Bronchial epithelial cell (primary cell): ENCODE results near the gene OR56A1. TPM values are rescaled to one million over a fixed set of nuclear protein-coding genes. Genes with fewer than 3 reads are reported as not detected.

Experiments used
- DNase-seq: peaks from one replicate; pipeline ENCODE4 v3.0.0-alpha.2; 2010; ENCODE audit warnings: low read depth
- FAIRE-seq: peaks from 2 replicates; lab custom pipeline; 2011; peaks lifted over from hg19 to GRCh38; lab: Jason Lieb, UNC
- H3K27me3 ChIP-seq: 2 replicates; pipeline ENCODE4 v1.5.1; 2011; ENCODE audit warnings: low read length; ENCODE audit not compliant: control insufficient read depth, insufficient read depth
- H3K36me3 ChIP-seq: 2 replicates; pipeline ENCODE4 v1.5.1; 2011; ENCODE audit warnings: low read length; ENCODE audit not compliant: control insufficient read depth, insufficient read depth
- H3K4me3 ChIP-seq: 2 replicates; pipeline ENCODE4 v1.5.1; 2011; ENCODE audit warnings: mild to moderate bottlenecking, low read depth, low read length, control low read depth
- CTCF ChIP-seq: IDR thresholded peaks from 2 replicates; pipeline ENCODE4 v1.5.1; 2011; ENCODE audit warnings: mild to moderate bottlenecking, moderate library complexity, low read length, control low read depth, inconsistent platforms; ENCODE audit not compliant: insufficient read depth, severe bottlenecking
- total RNA-seq: library from RNA; depleted of rRNA; stranded (reverse); fragments of >200 nt; gene quantifications from 2 replicates; pipeline ENCODE4 v1.2.1, GENCODE V29; 2014

OR56A1 gene
- total RNA-seq, 1 donor from 2014 or later = not detected

GRCh38 chr11:6002202-6002699 is 28.3 kb downstream of the OR56A1 start:
- H3K27me3 ChIP-seq = no peaks in the 10 kb centered on the region
- DNase-seq (no peak), FAIRE-seq (peak; percentile 86)
- H3K4me3 ChIP-seq = no peak overlapping the region
- TF ChIP-seq CTCF = no peak
- H3K36me3 ChIP-seq = no peaks in the 10 kb centered on the region

GRCh38 chr11:5994791-5995190 is 35.8 kb downstream of the OR56A1 start:
- FAIRE-seq = no peak
- H3K4me3 ChIP-seq = no peak overlapping the region
- TF ChIP-seq CTCF = no peak

DNA sequence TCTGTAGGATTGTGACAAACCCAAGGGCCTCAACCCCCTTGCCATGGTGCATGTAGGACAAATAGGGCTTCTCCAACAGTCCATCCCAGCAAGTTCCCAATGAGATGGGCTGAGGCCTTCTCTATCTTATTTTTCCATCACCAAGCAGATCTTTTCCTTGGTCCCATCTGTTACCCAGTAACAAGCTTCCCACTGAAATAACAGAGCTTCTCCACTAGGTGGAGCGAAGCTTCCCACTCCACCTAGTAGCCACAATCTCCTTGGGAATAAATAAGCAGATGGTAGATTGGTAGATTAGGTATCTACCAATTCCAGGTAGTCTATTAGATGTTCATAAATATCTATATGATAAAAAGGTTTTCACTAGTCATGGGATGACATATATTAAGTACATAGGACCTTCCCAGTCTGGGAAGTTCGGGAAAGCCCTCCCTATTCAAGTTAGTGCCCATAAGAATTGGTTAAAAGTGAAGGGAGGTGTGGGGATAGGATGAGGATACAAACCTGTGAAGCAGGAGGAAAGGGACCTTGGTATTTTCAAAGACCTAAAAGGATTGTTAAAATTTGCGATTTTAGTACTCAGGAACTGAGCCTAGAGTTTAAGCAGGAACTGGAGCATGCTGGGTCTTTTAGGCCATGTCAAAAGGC is 37.8 kb downstream of the OR56A1 start:
- DNase-seq (peak; percentile 37), FAIRE-seq (no peak)
- H3K4me3 ChIP-seq = no peak overlapping the region

More at GRCh38 chr11:5994791-5995190, 35.8 kb downstream of the OR56A1 start:
- no peak for DNase-seq
- Histone ChIP-seq H3K36me3 (no peaks in the 10 kb centered on the region), H3K27me3 (no peaks in the 10 kb centered on the region)

DNA sequence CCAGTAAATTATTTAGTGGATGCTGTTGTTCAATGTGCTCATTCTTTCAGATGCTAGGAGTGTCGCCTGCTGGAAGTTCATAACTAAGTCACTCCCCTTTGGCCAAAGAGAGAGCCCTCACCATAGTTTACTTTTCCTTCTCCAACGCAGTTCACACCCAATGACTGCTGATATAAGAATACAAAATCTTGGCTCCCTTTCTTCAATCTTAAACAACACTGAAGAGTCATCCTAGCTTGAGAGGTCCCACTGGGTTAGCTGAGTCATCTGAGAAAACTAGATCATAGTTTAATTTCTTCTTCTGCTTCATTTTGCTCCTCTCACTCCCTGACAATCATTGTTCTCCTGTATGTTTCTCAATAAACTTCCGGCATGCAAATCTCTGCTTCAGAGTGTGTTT is 38.4 kb downstream of the OR56A1 start:
- Histone ChIP-seq H3K36me3 (no peaks in the 10 kb centered on the region), H3K4me3 (no peak overlapping the region), H3K27me3 (no peaks in the 10 kb centered on the region)
- no peak for DNase-seq
- FAIRE-seq = no peak
- TF ChIP-seq CTCF = no peak

More for the DNA sequence above, 37.8 kb downstream of the OR56A1 start:
- TF ChIP-seq CTCF = peak; percentile 46
- H3K36me3 ChIP-seq = no peaks in the 10 kb centered on the region
- H3K27me3 ChIP-seq = no peaks in the 10 kb centered on the region

DNA sequence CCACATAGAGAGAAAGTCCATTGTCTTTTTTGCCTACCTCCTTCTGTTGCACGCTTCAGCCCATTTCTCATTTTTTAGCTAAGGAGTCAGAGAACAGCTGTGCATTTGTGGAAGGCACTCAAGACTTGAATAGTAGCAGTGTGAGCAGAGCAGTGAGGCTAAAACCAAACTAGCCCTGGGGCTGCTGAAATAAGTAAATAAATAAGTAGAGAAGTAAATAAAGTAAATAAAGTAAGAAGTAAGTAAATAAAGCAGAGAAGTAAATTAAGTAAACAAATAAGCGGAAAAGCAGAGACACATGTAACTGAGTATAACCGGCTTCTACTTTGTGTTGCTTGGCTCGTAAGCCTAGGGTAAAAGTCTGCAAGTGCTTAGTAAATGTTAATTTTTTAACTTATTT is 41.4 kb downstream of the OR56A1 start:
- no peak overlapping the region for H3K4me3 ChIP-seq
- TF ChIP-seq CTCF = no peak
- H3K27me3 ChIP-seq = no peaks in the 10 kb centered on the region
- no peak for DNase-seq
- H3K36me3 ChIP-seq = no peaks in the 10 kb centered on the region
- no peak for FAIRE-seq
